Panc1 (cell line): ENCODE data around the gene KRTAP20-4. TPM values are rescaled to one million over a fixed set of nuclear protein-coding genes. Genes with fewer than 3 reads are reported as not detected.

ENCODE experiments used
- ATAC-seq: fragments of 200-7000 bp; cut with Tn5 transposase; 2 replicates; pipeline ENCODE4 v1.9.1; 2020; ENCODE audit warnings: mild to moderate bottlenecking, moderate library complexity
- BruUV-seq: library from RNA; stranded (reverse); fragments of 400-500 nt; replicated peaks from 2 replicates; lab custom pipeline; 2021; lab: Mats Ljungman, UMichigan
- CTCF ChIA-PET: fragments of 300-600 bp; sonication (Branson Sonifier 250); formaldehyde crosslinking; loops from one replicate; lab custom pipeline; 2022; ENCODE audit warnings: antibody characterized with exemption; lab: Charles Lee
- POLR2A ChIA-PET: fragments of 300-600 bp; sonication (Branson Sonifier 250); formaldehyde crosslinking; loops from one replicate; lab custom pipeline; 2022; ENCODE audit warnings: antibody characterized with exemption; lab: Charles Lee
- DNase-seq: peaks from one replicate; pipeline ENCODE4 v3.0.0-alpha.2; 2010; ENCODE audit warnings: low read depth, low spot score
- H3K27ac ChIP-seq: 2 replicates; pipeline ENCODE4 v1.5.1; 2011; ENCODE audit warnings: mild to moderate bottlenecking, low read length, inconsistent platforms
- H3K27me3 ChIP-seq: fragments of 200-500 bp; sonication (Bioruptor generic); 2 replicates; pipeline ENCODE4 v1.6.0; 2014; ENCODE audit warnings: low read length, inconsistent platforms; ENCODE audit not compliant: control insufficient read depth, insufficient read depth
- H3K36me3 ChIP-seq: fragments of 200-500 bp; sonication (Bioruptor generic); 2 replicates; pipeline ENCODE4 v1.5.1; 2014; ENCODE audit warnings: inconsistent platforms, mild to moderate bottlenecking, low read length, moderate library complexity; ENCODE audit not compliant: control insufficient read depth, insufficient read depth
- H3K4me1 ChIP-seq: 2 replicates; pipeline ENCODE4 v1.5.1; 2011; ENCODE audit warnings: inconsistent platforms, mild to moderate bottlenecking, low read length, moderate library complexity; ENCODE audit not compliant: control insufficient read depth, insufficient read depth
- H3K4me3 ChIP-seq, 2 experiments: 2 replicates each; pipeline ENCODE4 v1.5.1; 2011 to 2012; ENCODE audit warnings: low read depth in 2 of 2, low read length in 2 of 2, mild to moderate bottlenecking in 2 of 2, inconsistent platforms in 1 of 2, moderate library complexity in 1 of 2
- H3K9me3 ChIP-seq: fragments of 200-500 bp; sonication (Bioruptor generic); 2 replicates; pipeline ENCODE4 v1.5.1; 2014; ENCODE audit warnings: low read depth, mild to moderate bottlenecking, inconsistent platforms, low read length, moderate library complexity; ENCODE audit not compliant: control insufficient read depth, insufficient read depth
- POLR2AphosphoS5 ChIP-seq: IDR thresholded peaks from 2 replicates; pipeline ENCODE4 v1.6.1; 2012; ENCODE audit warnings: mild to moderate bottlenecking, low read depth, low read length, moderate library complexity
- SIN3A ChIP-seq: IDR thresholded peaks from 2 replicates; pipeline ENCODE4 v1.6.1; 2012; ENCODE audit warnings: low read depth, mild to moderate bottlenecking, low read length, moderate library complexity, borderline replicate concordance; ENCODE audit not compliant: insufficient read depth
- TCF7L2 ChIP-seq: IDR thresholded peaks from 2 replicates; pipeline ENCODE4 v1.6.1; 2011; ENCODE audit warnings: mild to moderate bottlenecking, low read depth, low read length, inconsistent platforms
- in situ Hi-C: cut with HindIII; loops from 2 replicates; pipeline ENCODE4 v1.10.0; 2016; ENCODE audit warnings: low sequenced_read_pairs, low pct_unique_long_range_greater_than_20kb
- intact Hi-C: fragments of 100-400 bp; cut with micrococcal nuclease; formaldehyde crosslinking; loops from one replicate; pipeline ENCODE4 v1.10.0; 2022; ENCODE audit not compliant: unreplicated experiment
- total RNA-seq: library from RNA; stranded (reverse); gene quantifications from one replicate; pipeline ENCODE4 v1.2.1, GENCODE V29; 2021; ENCODE audit not compliant: unreplicated experiment
- TF ChIP-seq, protein P1 (sequence below): fragments of 450-650 bp; IDR thresholded peaks from 2 replicates; pipeline ENCODE4 v1.5.1; 2017; ENCODE audit warnings: mild to moderate bottlenecking
- TF ChIP-seq, protein P2 (sequence below), 2 experiments: IDR thresholded peaks; 2 replicates each; pipeline ENCODE4 v1.6.1; 2011 to 2012; ENCODE audit warnings: low read depth in 2 of 2, control low read depth in 1 of 2, low read length in 1 of 2, mild to moderate bottlenecking in 1 of 2, moderate library complexity in 1 of 2; ENCODE audit not compliant: insufficient read depth in 1 of 2

Gene KRTAP20-4
- total RNA-seq, 1 experiment from 2014 or later = not detected

DNA sequence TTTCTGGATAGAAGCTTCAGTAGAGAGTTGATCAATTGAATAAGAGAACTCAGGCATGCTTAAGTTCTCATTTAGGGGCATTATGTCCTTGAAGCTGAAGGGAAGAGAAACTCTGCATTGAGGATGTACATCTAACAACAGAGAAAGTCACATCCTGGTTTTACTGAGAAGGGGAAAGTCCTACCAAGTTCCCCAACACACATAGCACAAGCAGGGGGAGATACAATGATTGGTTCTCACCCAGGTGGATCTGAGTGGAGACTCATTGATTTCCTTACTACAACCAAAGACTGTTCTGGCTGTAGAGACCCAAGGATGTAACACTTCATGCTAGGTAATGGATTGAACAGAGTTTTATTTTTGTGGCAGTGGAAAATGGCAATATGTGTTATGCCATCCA, 5.2 kb upstream of the KRTAP20-4 start:
- ChIA-PET CTCF (no interaction called here), POLR2A (no interaction called here)
- Histone ChIP-seq H3K9me3 (no peaks in the 10 kb centered on the region), H3K27me3 (no peaks in the 10 kb centered on the region), H3K36me3 (no peaks in the 10 kb centered on the region), H3K4me1 (no peaks in the 10 kb centered on the region), H3K27ac (no peak overlapping the region), H3K4me3 (no peak overlapping the region)
- BruUV-seq = no TSS peak
- no peak for TF ChIP-seq TCF7L2
- ATAC-seq (no peak), DNase-seq (no peak)
- in situ Hi-C loops = no loop called here
- intact Hi-C loops = no loop called here

DNA sequence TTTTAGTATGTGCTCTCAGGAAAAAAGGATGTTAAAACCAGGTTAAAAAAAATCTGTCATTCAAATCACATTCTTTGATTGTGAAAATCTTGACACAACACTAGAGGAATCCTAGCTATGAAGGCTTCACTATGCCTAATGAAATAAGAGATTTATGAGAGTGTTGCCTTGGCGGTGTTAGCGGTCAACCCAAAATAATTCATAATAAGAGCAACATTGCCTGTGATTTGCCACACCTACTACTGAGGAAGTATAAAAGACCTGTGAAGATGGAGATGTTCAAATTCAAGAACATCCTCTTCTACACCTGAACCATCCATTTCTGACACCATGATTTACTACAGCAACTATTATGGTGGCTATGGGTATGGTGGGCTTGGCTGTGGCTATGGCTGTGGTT, 4.3 kb upstream of the KRTAP20-4 start, which contains the start of gene KRTAP20-1:
TSS of gene KRTAP20-1 (plus strand) at position 301 of the 400 bp plus-strand sequence. CDS start at position 331, 30 bp downstream.
- in situ Hi-C loops = no loop called here
- DNase-seq (no peak), ATAC-seq (no peak)
- ChIA-PET CTCF (no interaction called here), POLR2A (no interaction called here)
- BruUV-seq = no TSS peak
- intact Hi-C loops = no loop called here
- no peaks in the 10 kb centered on the region for H3K9me3 ChIP-seq
- no peak within 1 kb of the TSS for H3K27ac ChIP-seq
- no peaks in the 10 kb centered on the region for H3K4me1 ChIP-seq
- no peaks in the 10 kb centered on the region for H3K36me3 ChIP-seq
- no peak within 1 kb of the TSS for H3K4me3 ChIP-seq
- H3K27me3 ChIP-seq = no peaks in the 10 kb centered on the region
- no peak for TF ChIP-seq SIN3A
- no peak for TF ChIP-seq TCF7L2
- TF ChIP-seq, protein P1, sequence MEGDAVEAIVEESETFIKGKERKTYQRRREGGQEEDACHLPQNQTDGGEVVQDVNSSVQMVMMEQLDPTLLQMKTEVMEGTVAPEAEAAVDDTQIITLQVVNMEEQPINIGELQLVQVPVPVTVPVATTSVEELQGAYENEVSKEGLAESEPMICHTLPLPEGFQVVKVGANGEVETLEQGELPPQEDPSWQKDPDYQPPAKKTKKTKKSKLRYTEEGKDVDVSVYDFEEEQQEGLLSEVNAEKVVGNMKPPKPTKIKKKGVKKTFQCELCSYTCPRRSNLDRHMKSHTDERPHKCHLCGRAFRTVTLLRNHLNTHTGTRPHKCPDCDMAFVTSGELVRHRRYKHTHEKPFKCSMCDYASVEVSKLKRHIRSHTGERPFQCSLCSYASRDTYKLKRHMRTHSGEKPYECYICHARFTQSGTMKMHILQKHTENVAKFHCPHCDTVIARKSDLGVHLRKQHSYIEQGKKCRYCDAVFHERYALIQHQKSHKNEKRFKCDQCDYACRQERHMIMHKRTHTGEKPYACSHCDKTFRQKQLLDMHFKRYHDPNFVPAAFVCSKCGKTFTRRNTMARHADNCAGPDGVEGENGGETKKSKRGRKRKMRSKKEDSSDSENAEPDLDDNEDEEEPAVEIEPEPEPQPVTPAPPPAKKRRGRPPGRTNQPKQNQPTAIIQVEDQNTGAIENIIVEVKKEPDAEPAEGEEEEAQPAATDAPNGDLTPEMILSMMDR = no peak
- TF ChIP-seq, protein P2, sequence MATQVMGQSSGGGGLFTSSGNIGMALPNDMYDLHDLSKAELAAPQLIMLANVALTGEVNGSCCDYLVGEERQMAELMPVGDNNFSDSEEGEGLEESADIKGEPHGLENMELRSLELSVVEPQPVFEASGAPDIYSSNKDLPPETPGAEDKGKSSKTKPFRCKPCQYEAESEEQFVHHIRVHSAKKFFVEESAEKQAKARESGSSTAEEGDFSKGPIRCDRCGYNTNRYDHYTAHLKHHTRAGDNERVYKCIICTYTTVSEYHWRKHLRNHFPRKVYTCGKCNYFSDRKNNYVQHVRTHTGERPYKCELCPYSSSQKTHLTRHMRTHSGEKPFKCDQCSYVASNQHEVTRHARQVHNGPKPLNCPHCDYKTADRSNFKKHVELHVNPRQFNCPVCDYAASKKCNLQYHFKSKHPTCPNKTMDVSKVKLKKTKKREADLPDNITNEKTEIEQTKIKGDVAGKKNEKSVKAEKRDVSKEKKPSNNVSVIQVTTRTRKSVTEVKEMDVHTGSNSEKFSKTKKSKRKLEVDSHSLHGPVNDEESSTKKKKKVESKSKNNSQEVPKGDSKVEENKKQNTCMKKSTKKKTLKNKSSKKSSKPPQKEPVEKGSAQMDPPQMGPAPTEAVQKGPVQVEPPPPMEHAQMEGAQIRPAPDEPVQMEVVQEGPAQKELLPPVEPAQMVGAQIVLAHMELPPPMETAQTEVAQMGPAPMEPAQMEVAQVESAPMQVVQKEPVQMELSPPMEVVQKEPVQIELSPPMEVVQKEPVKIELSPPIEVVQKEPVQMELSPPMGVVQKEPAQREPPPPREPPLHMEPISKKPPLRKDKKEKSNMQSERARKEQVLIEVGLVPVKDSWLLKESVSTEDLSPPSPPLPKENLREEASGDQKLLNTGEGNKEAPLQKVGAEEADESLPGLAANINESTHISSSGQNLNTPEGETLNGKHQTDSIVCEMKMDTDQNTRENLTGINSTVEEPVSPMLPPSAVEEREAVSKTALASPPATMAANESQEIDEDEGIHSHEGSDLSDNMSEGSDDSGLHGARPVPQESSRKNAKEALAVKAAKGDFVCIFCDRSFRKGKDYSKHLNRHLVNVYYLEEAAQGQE (IDR thresholded peaks at IDR 0.05; ENCODE audit: insufficient read depth in 1 of 2, low read depth in 2 of 2, low read length in 1 of 2) = no peak
- TF ChIP-seq POLR2AphosphoS5 = no peak

DNA sequence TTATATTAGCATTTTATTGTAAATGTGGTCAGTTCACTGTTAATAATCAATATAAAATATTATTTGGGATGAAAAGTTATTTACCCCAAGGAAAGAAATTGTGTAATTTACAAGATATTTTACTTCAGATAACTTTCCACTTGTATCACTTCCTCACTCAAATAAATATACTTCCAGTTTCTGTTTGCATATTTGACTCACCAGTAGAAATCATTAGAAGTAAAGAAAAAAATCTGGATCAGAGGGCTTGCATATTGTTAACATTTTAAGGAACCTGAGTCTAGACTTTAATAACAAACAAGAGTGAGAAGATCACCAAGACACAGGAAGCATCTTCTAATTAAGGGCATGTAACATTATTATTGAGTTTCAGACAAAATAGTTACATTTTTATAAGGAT, 347 bp upstream of the KRTAP20-4 start:
- DNase-seq (no peak), ATAC-seq (no peak)
- H3K27ac ChIP-seq = no peak overlapping the region
- H3K36me3 ChIP-seq = no peaks in the 10 kb centered on the region
- intact Hi-C loops (no loop called here), in situ Hi-C loops (no loop called here)
- no peaks in the 10 kb centered on the region for H3K27me3 ChIP-seq
- CTCF ChIA-PET = no interaction called here
- TF ChIP-seq TCF7L2 (no peak), POLR2AphosphoS5 (no peak), SIN3A (no peak)
- TF ChIP-seq, protein P2 (IDR thresholded peaks at IDR 0.05; ENCODE audit: insufficient read depth in 1 of 2, low read depth in 2 of 2, low read length in 1 of 2) = no peak
- TF ChIP-seq, protein P1 = no peak
- POLR2A ChIA-PET = no interaction called here
- H3K9me3 ChIP-seq = no peaks in the 10 kb centered on the region
- no peak overlapping the region for H3K4me3 ChIP-seq
- no peaks in the 10 kb centered on the region for H3K4me1 ChIP-seq
- BruUV-seq = no TSS peak
